GM18499 (cell line): ENCODE results near the gene RBM19.
"Not testable (repeated sequence)": the region's sequence is repeated elsewhere in the genome, so short reads cannot be mapped to it uniquely, and the experiment has no call there.

Experiments
- ATAC-seq: cut with Tn5 transposase; IDR thresholded peaks from one replicate; pipeline ENCODE4 v1.9.1; 2021; ENCODE audit warnings: moderate number of reproducible peaks; ENCODE audit not compliant: insufficient read depth, unreplicated experiment

Gene RBM19

GRCh38 chr12:113818283-113818682 lies 147.8 kb downstream of the RBM19 start:
- ATAC-seq = no peak

GRCh38 chr12:113816866-113817265 lies 149.3 kb downstream of the RBM19 start:
- ATAC-seq = no peak

- ATAC-seq = no peak
Observed at GRCh38 chr12:113815031-113815430, 151.1 kb downstream of the RBM19 start.

GRCh38 chr12:113813229-113813541 lies 152.9 kb downstream of the RBM19 start:
- no peak for ATAC-seq

- no peak for ATAC-seq
Observed at GRCh38 chr12:113812411-113813228, 153.5 kb downstream of the RBM19 start.

GRCh38 chr12:113809462-113810220 lies 156.5 kb downstream of the RBM19 start:
- ATAC-seq = not testable (repeated sequence)

- ATAC-seq = no peak
Observed at GRCh38 chr12:113808095-113808951, 157.8 kb downstream of the RBM19 start.

- no peak for ATAC-seq
Observed at GRCh38 chr12:113805673-113806072, 160.5 kb downstream of the RBM19 start.

- ATAC-seq = no peak
Observed at GRCh38 chr12:113804961-113805600, 161.0 kb downstream of the RBM19 start.

- ATAC-seq = no peak
Observed at GRCh38 chr12:113803759-113804140, 162.4 kb downstream of the RBM19 start.

- ATAC-seq = no peak
Observed at GRCh38 chr12:113802966-113803758, 163.0 kb downstream of the RBM19 start.

- ATAC-seq = no peak
Observed at GRCh38 chr12:113802000-113802749, 163.9 kb downstream of the RBM19 start.

- ATAC-seq = no peak
Observed at GRCh38 chr12:113800201-113800600, 165.9 kb downstream of the RBM19 start.

GRCh38 chr12:113798552-113798951 lies 167.6 kb downstream of the RBM19 start:
- ATAC-seq = no peak

GRCh38 chr12:113797535-113797868 lies 168.6 kb downstream of the RBM19 start:
- ATAC-seq = no peak

GRCh38 chr12:113796852-113797534 lies 169.1 kb downstream of the RBM19 start:
- no peak for ATAC-seq

- no peak for ATAC-seq
Observed at GRCh38 chr12:113796066-113796827, 169.9 kb downstream of the RBM19 start.

- ATAC-seq = no peak
Observed at GRCh38 chr12:113795445-113795844, 170.7 kb downstream of the RBM19 start.
